Measurements from ENCODE around the gene TBX2.
"Not testable (repeated sequence)": the region's sequence is repeated elsewhere in the genome, so short reads cannot be mapped to it uniquely, and the experiment has no call there.

Gene TBX2

DNA sequence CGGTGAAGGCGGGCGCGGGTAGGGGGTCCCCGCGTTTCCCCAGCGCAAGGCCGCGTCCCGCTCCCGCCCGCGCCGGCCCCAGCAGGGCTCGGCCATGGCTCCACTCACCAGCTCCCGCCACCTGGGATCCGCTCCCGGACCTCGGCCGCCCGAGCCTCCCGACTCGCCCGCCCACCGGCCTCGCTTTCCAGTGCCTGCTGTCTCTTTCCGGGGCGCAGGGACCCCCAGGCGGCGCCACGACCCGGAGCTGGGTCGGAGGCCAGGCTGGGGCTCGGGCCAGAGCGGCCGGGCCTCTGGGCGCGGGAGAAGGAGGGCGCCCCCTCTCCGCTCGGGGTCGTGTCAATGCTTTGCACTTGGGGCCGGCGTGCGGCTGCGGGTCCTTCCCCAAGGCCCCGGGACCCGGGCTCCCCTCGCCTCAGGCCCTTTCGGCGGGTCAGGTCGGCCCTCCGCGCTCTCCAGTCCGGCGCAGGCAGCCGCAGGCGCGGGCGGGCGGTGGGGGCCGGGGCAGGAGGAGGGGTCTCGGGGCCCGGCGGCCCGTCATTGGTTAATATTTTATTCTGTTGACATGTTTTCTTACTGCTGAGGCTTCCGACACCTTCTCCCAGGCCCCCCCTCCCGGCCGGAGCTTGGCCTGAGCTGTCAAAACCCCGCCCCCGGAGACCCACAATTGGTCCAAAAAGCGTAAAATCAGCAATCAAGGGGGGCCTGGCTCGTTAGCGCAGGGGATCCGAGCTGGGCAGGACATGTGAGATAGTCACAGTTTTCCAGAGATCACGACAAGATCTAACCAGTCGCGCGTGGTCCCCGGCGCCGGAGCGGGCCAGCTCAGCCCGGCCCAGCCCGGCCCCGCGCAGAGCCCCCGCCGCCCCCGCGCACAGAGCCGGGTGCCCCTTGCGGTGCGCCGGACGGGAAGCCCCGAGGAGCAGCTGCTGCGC is at the start of gene TBX2:
TBX2 (plus strand) TSS at position 713 of the 935 bp plus-strand sequence. CDS start 334 bp downstream, outside the sequence.
- no peak for DNase-seq (ENCODE audit: low read depth in 2 of 2)

DNA sequence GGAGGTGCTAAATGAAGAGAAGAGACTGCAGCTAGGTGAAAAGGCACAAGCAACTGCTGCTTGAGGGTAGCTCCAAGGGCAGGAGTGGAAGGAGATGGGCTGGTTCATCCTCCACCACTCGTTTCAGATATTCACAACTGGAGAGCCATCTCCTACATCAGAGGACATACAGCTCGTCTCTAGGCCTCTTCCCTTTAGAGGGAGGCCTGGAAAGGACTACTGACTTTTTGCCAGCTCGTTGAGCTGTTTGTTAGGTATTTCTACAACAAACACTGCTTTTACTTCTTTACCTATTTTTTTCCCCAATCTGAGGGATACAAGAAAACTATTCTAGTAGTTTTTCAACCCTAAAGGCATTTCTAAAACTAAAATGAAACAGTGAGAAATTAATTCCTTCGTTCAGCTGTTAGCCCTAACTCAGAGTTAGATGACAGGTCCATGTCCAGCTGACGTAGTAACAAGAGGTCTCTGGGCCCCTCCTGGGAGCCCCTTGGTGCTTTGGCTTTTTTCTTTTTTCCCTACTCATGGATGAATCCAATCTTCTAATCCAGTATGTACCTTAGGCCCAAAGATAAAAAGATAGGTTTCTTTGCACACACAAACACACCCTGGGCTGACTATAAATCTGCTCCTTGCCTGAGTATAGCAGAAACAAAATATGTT is 47.8 kb upstream of the TBX2 start:
- DNase-seq (ENCODE audit: low read depth in 2 of 2), result no peak

DNA sequence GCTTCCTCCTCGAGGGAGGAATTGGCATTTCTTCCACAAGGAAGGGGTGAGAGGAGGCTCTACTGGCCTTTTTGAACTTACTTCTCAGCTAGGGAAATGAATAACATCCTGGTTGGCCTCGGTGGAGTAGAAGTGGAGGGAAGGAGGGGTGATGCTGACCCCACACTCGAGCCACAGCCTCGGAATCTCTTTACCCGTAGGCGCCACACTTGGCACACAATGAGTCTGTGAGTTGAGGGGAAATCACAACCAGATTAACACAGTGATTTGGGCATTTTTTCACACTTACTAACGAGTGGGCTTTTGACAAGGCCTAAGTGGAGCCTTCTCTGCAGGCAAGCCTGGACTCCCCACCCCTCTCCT is 47.3 kb upstream of the TBX2 start:
- DNase-seq (ENCODE audit: low read depth in 2 of 2), result no peak

DNA sequence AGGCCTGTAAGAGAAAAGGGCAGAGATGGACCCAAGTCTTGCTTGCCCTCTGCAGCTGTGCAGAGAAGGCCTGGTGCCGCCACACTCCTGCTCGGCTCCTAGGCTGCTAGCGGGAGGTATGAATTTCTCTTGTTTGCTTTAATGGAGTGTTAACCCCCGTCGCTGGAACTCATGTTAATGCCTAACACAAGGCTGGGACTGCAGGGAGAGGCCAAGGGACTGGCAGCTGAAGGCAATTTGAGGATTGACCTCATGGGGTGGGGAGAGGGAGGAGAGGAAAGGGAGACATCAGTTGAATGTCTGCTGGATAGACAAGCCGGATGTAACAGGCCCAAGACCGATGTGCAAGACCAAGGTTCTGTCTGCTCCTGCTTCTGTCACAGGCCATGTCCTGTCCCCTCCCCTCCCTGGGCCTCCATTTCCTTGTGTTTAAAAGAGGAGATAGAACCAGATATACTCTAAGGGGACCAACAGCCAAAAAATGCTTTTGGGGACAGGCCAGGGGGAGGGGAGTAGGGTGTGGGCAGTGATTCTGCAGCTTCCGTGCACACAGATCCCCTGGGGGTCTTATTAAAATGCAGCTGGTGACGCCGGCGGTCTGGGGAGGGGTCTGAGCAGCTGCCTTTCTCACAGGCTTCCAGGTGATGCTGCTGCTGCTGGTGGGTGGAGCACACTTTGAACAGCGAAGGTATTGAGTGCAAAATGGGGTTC is 46.7 kb upstream of the TBX2 start:
- DNase-seq (ENCODE audit: low read depth in 2 of 2), result no peak

DNA sequence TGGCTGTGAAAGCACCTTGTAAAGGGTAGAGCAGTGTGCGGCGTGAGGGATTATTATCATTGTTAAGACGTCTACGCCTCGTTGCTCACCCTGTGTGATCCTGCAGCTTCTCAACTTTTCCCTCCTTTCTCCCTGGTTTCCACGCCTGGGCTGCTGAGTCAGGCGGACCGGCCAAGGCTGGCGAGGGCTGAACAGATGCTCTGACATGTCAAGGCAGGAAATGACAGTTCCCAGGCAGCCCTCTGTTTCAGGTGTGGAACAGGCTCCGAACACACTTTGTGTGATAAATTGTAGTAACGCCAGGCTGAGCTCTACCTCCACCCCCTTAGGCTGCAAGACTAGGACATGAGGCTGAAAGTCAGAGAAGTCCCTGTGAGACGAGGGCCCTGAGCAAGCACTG is 46.0 kb upstream of the TBX2 start:
- no peak for DNase-seq (ENCODE audit: low read depth in 2 of 2)

DNA sequence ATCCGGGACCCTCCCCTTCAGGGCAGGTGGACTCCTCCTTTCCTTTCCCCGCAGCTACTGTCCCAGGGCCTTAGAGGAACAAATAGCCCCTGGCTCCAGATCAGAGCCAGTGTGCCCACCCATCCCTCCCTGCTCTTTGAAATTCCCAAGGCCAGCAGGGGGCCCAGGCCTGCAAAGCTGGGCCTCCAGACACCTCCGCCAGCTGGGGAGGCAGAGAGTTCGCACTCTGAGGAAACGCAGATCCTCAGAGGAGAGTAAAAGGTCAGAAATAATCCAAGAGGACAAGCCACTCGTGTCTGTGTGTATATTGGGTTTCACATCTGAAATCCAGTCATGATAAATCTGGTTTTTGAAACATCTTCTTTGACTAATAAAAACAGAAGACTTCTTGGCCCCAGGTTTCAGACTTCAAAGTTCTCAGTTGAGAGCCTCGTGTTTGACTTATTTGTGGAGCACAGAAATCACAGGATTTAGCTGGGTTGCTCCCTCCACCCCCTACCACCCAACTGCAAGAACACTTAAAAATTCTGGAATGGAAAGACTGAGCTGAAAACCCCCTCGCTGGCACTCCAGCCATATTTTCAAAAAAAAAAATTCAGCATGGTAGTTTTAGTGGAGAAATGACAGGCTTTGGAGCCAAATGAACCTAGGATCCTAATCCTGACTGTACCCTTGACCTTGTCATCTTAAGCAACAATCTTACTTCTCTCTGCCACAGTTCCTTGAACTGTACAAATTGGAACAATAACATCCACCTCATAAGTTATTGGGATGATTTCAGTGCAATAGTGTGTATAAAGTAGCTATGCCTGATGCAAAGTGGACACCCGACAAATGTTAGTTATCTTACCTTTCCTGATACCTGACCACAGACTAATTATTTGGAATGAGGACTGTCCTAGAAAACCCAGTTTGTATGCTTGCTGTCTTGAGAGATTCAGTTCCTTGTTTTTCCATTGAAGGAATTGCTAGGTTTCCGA is 44.5 kb upstream of the TBX2 start:
- no peak for DNase-seq (ENCODE audit: low read depth in 2 of 2)

DNA sequence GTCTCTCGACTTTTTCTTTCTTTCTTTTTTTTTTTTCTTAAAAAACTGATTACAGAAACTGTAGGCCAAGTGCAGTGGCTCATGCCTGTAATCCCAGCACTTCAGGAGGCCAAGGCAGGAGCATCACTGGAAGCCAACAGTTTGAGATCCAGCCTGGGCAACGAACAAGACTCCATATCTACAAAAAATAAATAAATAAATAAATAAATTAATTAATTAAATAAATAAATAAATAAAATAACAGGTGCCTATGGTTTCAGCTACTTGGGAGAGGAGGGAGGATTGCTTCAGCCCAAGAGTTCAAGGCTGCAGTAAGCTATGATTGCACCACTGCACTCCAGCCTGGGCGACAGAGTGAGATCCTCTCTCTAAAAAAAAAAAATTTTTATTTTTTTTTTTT is 42.6 kb upstream of the TBX2 start:
- not testable (repeated sequence) for DNase-seq (ENCODE audit: low read depth in 2 of 2)

DNA sequence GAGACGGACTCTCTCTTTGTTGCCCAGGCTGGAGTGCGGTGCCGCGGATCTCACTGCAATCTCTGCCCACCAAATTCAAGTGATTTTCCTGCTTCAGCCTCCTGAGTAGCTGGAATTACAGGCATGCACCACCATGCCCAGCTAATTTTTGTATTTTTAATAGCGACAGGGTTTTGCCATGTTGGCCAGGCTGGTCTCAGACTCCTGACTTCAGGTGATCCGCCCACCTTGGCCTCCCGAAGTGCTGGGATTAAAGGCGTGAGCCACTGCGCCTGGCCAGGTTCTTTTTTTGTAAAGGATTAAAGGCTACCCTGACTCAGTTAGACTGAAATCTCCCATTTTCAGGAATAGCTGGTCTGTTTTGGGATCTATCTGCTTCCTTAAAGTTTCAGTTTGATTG is 40.1 kb upstream of the TBX2 start:
- not testable (repeated sequence) for DNase-seq (ENCODE audit: low read depth in 2 of 2)

DNA sequence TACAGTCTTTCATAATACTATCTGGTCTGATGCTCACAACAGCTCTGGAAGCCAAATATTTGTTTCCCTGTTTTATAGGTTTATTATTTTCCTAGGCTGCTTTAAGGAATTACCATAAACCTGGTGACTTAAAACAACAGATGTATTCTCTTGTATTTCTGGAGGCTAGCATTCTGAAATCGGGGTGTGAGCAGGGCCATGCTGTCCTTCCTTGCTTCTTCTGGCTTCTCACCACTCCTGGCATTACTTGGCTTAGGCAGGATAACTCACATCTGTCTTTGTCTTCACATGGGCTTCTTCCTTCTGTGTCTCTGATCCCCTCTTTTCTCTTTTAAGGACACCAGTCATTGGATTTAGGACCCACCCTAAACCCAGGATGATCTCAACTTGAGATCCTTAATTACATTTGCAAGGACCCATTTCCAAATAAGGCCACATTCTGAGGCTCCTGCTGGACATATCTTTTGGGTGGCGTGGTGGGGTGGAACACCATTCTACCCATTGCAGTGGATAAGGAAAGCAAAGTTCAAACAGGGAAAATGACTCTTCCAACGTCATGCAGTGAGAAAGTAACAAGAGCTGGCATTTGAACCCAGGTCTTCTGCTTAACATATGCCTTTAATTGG is 39.2 kb upstream of the TBX2 start:
- DNase-seq (ENCODE audit: low read depth in 2 of 2), result no peak

DNA sequence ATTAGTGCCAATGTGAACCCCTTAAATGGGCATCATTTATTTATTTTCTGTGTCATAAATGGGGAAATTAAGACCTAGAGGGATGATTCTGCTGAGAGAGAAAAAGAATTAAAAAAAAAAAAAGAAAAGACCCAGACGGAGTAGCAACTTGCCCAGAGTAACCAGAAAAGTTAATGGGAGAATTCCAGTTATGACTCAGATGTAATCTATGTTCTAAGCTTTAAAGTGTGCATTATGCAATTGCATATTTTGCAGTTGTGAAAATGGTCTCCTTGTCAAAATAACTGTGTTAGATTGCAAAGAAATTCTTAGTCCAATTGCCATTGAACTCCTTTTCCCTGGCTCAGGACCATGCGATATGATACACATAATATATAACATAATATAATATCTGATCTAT is 38.6 kb upstream of the TBX2 start:
- no peak for DNase-seq (ENCODE audit: low read depth in 2 of 2)

DNA sequence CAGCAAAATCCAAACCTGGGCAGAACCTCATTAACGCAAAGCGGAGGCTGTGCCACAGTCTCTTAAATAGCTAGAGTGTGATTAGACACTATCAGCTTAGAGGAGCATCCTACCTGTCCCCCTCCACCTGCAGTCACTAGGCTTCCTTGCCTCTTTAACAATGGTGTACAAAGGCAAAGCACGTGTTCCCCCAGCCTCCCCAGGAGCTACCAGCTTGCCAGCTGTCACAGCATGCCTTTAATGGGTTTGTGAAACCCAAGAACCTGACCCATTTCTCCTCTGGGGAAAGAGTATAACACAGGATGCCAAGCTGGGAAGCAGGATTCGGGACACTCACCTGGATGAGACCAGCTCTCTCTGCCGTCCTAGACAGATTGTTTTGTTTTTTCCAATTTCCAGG is 37.2 kb upstream of the TBX2 start:
- DNase-seq (ENCODE audit: low read depth in 2 of 2), result no peak

DNA sequence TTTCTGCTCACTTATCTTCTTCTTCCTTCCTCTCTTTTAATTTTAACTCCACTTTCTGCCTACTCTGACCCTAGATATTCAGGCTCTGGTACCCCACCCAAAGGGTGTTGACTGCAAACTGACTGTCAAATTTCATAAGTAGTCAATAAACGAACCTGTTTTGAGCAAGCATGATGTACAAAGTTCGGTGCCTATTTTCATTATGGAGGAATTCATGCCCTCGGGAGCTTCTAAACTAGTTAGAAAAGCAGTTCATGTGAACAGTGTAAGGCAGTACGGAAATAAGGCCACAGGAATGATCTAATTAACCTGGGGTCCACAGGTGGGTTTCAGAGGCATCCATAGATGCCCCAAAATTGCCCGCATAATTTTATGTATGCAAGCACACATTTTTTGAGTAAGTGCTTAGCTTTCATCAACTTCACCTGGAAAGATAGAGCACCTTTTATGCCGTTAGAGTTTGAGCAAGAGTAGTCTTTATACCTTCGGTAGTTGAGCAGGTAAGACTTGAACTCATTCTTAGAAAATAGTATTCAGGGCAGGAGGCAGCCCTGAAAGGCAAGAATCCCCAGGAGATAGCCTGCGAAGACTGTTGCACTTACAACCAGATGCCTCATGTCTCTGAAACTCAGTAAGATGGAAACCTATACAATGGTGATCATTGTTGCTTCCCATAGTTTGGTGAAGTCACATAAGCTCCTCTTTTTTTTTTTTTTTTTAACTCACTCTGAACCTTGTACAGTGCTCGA is 36.6 kb upstream of the TBX2 start:
- no peak for DNase-seq (ENCODE audit: low read depth in 2 of 2)

DNA sequence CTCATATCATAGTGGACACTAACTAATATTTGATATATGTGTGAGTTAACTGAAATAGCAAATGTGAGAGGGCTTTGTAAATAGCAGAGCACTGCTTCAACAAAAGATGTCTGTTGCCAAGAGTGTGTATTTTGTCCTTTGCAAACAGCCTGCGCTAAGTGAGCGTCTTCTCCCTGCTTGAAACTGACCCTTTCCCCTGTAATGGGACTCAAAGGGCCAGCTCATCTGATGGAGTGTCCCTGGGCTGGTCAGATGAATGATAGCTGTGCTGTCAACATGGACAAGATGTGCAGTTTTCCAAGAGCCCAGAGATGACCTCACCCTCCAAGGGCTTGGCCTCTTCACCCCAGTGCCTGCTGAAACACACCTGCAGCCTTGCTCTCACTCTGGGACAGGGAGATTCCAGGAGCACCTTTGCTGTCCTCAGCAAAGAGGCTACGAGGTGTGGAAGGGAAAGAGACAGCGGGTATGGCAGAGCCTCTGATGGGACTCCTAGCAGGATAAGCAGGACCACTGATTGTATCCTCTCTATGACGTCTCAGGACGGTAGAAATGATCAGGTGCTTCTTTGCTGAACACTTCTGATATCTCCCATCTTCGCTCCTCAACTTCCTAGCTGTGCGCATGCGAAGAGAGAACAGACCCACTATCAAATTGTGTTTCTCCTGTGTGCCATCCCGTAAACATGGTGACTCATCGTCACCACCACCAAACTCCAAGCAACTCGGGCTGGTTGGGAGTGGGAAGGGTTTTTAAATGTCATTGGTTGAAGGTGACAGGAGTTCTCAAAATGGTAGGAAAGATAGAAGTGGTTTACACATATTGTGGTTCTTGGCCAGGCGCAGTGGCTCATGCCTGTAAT is 35.8 kb upstream of the TBX2 start:
- no peak for DNase-seq (ENCODE audit: low read depth in 2 of 2)

DNA sequence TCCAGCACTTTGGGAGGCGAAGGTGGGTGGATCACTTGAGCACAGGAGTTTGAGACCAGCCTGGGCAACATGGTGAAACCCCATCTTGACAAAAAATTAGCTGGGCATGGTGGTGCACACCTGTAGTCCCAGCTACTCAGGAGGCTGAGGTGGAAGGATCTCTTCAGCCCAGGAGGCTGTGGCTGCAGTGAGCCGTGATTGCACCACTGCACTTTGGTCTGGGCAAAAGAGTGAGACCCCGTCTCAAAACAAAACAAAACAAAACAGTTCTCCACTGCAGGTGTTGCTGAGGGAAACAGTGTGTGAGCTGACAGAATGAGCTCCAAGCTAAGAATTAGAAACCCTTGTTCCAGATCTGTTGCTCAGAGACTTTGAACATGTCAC is 35.2 kb upstream of the TBX2 start:
- DNase-seq (ENCODE audit: low read depth in 2 of 2), result no peak

DNA sequence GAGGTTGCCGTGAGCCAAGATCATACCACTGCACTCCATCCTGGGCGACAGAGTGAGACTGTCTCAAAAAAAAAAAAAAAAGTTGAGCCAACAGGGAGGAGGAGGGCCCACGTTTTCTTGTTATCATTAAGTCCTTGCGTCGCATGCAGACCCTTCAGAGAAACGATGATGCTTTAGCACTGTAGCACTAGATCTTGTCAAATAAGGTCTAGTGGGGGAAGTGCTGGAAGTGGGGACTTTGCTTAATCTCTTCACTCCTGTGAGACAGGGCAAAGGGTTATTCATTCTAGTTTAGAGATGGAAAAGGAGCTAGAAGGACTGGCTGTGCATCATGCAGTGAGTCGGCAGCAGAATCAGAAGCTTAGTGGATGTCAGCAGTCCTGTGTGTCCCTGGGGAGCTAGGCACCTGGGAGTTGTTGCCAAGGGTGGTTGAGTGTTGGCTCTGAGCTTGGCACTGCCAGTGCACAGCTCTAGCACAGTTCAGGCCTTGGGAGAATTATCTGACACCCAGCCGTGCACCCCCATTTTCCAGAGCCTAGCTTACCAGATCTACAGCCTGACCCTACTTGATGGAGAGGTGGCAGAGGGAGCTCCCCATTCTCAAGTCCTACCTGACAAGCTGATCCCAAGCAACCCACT is 33.4 kb upstream of the TBX2 start:
- DNase-seq (ENCODE audit: low read depth in 2 of 2), result no peak

DNA sequence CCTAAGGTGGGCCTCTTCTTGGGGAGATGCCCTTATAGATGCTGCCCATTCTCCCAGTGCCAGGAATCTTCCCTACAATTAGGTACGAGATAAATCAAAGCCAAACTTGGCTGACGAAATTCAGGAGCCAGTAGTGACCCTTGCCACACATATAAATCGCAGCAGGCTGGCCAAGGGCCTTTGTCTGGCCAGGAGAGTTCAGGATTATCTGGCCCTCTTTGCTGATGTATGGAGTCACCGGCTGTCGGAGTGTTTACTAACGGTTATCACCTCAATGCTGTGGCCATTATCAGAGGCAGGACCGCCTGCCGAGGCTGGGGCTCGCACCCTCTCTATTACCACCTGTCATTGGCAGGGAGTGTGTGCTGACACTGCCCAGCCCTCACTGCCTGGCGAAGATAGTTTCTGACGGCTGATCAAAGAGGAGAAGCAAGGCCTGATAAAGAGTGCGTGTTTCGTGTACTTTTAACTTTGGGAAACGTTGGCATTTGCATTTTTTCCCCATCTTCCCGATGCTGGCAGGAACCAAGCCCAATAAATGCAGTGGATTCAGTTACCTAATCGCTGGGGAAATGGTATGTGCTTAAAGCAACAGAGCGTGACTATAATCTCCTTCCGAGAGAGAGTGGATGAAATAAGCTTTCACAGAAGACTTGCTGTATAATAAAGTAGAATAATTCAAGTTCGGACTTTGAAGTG is 32.8 kb upstream of the TBX2 start:
- DNase-seq (ENCODE audit: low read depth in 2 of 2), result no peak

DNA sequence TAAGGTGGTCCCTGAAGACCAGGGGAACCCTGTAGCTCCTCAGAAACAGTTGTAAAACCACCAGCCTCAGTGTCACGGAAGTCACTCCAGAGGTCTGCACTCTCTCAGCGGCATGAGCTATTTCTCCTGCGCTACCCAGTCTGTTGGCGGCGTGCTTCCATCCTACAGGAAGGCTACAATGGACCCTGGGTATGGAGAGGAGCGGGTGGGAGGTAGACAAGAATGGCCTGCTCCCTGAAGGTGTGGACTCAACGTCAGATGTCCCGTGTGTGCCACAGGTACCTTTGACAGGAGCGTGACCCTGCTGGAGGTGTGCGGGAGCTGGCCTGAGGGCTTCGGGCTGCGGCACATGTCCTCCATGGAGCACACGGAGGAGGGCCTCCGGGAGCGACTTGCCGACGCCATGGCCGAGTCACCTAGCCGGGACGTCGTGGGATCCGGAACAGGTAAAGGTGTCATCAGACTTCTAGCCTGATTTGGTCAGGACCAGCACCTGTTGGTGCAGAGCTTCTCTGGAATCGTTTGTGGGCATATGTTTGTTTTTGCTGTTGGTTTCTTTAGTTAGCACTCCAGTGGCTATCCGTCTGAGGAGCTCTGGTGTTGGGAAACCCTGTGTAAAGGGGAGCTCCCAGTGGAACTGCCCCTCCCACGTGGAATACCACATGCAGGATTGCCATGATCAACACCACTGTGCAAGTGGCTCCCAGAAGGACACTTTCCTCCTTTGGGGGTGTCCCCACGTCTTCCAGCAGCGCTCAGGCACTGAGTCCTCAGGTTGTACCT is 31.4 kb upstream of the TBX2 start:
- DNase-seq (ENCODE audit: low read depth in 2 of 2), result no peak
